HG02588 (cell line): ENCODE measurements around the gene GABPB2.

Experiments used
- ATAC-seq: cut with Tn5 transposase; IDR thresholded peaks from one replicate; pipeline ENCODE4 v1.9.1; 2021; ENCODE audit warnings: mild to moderate bottlenecking, moderate library complexity; ENCODE audit not compliant: unreplicated experiment

Gene GABPB2

DNA sequence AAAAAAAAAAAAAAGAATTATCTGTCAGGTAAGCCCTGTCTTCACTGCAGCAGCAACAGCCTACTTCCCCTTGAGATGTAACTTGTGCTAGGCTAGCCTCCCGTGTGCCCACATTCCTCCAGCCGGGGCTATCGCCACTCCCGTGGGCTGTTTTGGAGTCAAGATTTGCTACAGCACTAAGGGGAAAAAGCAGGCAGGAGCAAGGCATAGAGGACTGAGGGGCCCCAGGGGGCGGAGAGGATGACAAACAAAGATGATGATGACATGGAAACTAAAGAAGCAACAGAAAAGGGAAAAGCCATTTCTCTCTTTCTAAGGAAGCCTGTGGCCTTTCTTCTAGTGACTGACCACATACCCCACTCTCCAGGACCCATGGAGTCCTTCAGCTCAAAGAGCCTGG lies 87.8 kb downstream of the GABPB2 start:
- no peak for ATAC-seq

DNA sequence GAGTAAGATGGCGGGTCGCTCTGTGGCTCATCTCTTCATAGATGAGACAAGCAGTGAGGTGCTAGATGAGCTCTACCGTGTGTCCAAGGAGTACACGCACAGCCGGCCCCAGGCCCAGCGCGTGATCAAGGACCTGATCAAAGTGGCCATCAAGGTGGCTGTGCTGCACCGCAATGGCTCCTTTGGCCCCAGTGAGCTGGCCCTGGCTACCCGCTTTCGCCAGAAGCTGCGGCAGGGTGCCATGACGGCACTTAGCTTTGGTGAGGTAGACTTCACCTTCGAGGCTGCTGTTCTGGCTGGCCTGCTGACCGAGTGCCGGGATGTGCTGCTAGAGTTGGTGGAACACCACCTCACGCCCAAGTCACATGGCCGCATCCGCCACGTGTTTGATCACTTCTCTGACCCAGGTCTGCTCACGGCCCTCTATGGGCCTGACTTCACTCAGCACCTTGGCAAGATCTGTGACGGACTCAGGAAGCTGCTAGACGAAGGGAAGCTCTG lies 88.2 kb downstream of the GABPB2 start:
- ATAC-seq: no peak

DNA sequence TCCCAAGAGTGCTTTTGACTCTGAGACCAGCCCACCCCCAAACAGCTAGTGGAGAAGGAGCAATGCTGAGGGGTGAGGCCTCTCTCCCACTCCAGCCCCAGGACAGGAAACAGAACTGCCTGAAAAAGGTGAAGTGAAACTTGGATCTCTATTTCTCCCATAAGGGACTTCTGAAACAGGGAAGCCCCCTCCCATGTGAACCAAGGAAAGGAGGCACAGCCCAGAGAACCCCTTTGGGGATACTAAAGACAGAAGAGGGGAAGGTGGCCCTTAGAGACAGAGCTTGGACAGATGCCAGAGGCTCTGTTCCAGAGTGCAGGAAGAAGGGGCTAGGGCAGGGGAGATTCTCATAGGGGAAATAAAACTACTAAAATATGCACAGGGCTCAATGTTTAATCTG lies 88.8 kb downstream of the GABPB2 start:
- ATAC-seq: no peak

DNA sequence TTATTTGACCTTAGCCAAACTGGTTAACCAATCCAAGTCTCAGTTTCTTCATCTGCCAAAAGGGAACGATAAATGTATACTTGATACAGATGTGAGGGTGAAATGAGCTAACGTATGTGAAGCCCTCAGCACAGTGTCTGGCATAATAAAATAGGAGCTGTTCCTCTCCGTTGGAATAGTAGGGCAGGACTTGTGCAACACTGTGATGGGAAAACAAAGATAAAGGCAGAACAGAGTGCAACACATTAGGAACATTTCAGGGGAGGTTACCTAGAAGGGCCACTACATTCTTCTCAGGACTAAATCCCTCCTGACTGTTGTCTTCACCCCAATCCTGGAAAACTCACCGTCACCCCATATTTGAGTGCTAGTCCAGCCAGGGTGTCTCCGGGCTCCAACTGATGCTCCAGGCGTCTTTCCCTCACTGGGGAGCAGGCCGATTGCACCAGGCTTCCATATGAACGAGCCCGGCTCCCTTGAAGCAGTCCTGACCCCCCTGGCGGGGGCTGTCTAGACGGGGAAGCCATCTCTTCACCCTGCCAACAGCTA lies 94.2 kb downstream of the GABPB2 start:
- no peak for ATAC-seq

DNA sequence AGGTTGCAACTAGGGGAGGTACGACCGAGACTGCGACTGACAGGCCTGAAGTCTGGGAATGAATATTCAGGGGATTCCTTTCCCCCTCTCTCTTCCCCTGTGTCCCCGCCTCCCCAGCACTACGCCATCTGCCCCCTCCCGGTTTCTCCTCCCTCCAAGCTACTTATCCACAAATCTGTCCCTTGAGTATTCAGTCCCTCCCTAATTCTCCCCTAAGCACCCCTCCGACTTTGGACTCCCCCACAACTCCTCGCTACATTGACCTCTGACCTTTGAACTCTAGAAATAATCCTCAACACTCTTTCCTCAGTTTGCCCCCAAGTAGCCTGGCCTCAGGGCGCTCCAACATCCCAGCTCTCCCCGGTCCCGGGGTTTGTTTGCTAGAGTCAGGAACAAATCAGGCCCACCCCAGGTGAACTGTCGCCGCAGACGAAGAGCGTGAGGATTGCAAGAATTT lies 94.7 kb downstream of the GABPB2 start:
- ATAC-seq: no peak

DNA sequence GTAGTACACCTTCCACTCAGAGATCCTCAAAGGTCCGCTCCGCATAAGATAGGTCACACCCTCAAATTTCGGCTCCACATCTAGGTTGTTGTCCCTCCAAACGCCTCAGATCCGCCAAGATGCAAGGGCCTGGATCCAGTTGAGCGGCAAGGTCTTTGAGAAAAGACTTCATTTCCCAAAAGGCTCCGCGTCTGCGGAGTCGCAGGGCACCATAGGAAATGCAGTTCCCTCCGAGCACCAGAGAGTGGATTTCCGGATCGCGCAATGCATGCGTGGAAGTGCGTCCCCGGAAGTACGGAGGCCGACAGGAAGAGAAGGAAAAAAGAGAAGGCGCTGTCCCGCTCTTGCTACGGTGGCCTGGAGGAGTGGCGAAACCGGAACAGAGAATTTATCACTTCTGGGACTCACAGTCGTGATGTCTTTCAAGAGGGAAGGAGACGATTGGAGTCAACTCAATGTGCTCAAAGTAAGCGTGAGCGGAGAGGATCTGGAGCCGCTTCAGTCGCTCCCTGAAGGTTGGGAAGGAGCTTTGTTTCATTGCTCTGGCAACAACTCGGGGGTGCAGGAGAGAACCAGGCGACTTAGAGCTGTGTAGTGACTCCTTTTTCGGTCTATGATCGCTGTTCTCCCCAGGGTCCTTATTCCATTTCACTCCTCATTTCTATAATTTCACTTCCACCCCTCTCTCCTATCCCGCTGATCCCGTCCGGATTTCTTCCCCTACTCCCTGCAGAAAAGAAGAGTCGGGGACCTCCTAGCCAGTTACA lies 95.4 kb downstream of the GABPB2 start, which contains the start of the genes LYSMD1 and SCNM1:
Gene LYSMD1 (minus strand): TSS at position 165 of the 767 bp plus-strand sequence. CDS start 644 bp downstream, outside the sequence.
Gene SCNM1 (plus strand): TSS at position 407 of the 767 bp plus-strand sequence. CDS start 9 bp downstream, at position 416.
- peak; percentile 85 for ATAC-seq

DNA sequence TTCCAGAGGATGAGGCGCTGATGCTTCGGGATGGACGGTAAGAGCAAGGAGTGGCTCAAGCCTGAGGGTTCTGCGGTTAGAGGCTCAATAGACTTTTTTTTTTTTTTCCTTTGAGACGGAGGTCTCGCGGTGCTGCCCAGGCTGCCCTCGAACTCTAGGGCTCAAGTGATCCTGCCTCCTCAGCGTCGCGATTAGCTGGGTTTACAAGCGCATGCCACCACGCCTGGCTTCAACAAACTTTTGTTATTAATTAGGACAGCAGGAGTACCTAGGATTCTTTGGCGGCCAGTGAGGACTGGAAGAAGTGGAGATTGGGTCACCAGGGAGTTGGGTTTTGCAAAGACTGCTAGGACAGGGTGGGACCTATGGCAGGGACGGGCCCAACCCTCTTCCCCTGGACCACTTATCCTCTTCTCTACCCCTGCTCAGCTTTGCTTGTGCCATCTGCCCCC lies 96.0 kb downstream of the GABPB2 start:
- ATAC-seq: no peak

DNA sequence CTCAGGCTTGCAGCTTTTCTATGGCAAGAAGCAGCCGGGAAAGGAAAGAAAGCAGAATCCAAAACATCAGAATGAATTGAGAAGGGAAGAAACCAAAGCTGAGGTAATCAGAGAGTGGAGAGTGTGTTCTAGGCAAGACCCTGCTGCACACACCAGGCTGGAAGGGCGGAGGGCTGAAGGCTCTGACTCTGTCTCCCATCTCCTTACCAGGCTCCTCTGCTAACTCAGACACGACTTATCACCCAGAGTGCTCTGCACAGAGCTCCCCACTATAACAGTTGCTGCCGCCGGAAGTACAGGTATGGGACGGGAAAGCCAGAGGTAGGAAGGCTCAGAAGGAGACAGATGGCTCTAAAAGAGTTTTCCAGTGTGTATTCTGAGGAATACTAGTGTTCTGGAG lies 96.6 kb downstream of the GABPB2 start:
- ATAC-seq: no peak

DNA sequence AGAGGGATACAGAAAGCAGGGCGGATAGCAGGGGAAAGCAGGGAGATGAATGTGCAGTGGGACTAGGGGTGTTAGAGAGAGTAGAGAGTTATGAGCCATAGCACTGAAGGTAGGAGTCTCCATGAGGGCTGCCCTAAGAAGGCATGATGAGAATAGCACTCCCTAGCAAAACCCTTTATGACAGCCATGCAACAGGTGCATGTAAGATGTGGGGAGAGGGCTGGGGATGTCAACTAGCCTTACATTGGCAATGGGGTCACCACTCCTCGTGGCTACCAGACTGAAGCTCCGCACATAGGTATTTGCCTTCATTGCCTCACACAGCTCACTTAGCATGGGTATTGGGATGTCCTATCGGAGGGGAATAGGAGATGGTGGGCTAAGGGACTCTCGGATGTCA lies 100.6 kb downstream of the GABPB2 start:
- no peak for ATAC-seq
